ENCODE results near the gene ESAM.

Gene ESAM

GRCh38 chr11:124739479-124740276 lies 22.4 kb downstream of the ESAM start, which contains the start of gene NRGN:
NRGN (plus strand) TSS chr11:124739942; CDS start chr11:124740085, 143 bp downstream.
- H3K4me3 ChIP-seq (ENCODE audit: low read length), result peak within 1 kb of the TSS; percentile 55
- peak; percentile 76 for DNase-seq (ENCODE audit: low read depth)
- TF ChIP-seq CTCF (conservative IDR thresholded peaks at IDR 0.05; ENCODE audit: low read length), result no peak

GRCh38 chr11:124738713-124739478 lies 23.2 kb downstream of the ESAM start:
- no peak for DNase-seq (ENCODE audit: low read depth)
- TF ChIP-seq CTCF (conservative IDR thresholded peaks at IDR 0.05; ENCODE audit: low read length), result no peak
- peak overlapping the region; percentile 55 for H3K4me3 ChIP-seq (ENCODE audit: low read length)

GRCh38 chr11:124737638-124738305 lies 24.3 kb downstream of the ESAM start:
- H3K4me3 ChIP-seq (ENCODE audit: low read length), result no peak overlapping the region
- no peak for DNase-seq (ENCODE audit: low read depth)
- TF ChIP-seq CTCF (conservative IDR thresholded peaks at IDR 0.05; ENCODE audit: low read length), result no peak

- no peak for TF ChIP-seq CTCF (conservative IDR thresholded peaks at IDR 0.05; ENCODE audit: low read length)
- no peak overlapping the region for H3K4me3 ChIP-seq (ENCODE audit: low read length)
- no peak for DNase-seq (ENCODE audit: low read depth)
Measured at GRCh38 chr11:124736736-124737135, 25.4 kb downstream of the ESAM start.

GRCh38 chr11:124732230-124732629 lies 29.9 kb downstream of the ESAM start:
- H3K4me3 ChIP-seq (ENCODE audit: low read length), result no peak overlapping the region
- no peak for TF ChIP-seq CTCF (conservative IDR thresholded peaks at IDR 0.05; ENCODE audit: low read length)
- DNase-seq (ENCODE audit: low read depth), result no peak

- TF ChIP-seq CTCF (conservative IDR thresholded peaks at IDR 0.05; ENCODE audit: low read length), result no peak
- no peak for DNase-seq (ENCODE audit: low read depth)
- H3K4me3 ChIP-seq (ENCODE audit: low read length), result no peak overlapping the region
Measured at GRCh38 chr11:124729571-124729970, 32.5 kb downstream of the ESAM start.
